Measurements from ENCODE around the gene ECE1.

ECE1 gene

DNA sequence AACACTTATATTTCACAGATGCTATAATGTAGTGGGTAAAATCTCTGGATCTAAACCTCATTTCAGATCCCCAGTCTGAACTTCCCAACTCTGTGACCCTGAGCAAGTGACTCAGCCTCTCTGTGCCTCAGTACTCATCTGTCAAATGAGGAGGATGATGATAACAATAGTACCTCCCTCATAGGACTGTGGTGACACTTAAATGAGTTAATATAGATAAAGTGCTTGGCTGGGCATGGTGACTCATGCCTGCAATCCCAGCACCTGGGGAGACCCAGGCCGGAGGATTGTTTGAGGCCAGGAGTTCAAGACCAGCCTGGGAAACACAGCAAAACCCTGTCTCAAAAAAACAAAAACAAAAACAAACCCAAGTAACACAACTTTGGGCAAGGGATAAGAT lies 4.7 kb upstream of the ECE1 start:
- TF ChIP-seq, protein P1, sequence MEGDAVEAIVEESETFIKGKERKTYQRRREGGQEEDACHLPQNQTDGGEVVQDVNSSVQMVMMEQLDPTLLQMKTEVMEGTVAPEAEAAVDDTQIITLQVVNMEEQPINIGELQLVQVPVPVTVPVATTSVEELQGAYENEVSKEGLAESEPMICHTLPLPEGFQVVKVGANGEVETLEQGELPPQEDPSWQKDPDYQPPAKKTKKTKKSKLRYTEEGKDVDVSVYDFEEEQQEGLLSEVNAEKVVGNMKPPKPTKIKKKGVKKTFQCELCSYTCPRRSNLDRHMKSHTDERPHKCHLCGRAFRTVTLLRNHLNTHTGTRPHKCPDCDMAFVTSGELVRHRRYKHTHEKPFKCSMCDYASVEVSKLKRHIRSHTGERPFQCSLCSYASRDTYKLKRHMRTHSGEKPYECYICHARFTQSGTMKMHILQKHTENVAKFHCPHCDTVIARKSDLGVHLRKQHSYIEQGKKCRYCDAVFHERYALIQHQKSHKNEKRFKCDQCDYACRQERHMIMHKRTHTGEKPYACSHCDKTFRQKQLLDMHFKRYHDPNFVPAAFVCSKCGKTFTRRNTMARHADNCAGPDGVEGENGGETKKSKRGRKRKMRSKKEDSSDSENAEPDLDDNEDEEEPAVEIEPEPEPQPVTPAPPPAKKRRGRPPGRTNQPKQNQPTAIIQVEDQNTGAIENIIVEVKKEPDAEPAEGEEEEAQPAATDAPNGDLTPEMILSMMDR (IDR thresholded peaks at IDR 0.05; ENCODE audit: insufficient read depth, low read length, poor library complexity, severe bottlenecking), result no peak
- TF ChIP-seq EZH2phosphoT487 (conservative IDR thresholded peaks at IDR 0.05; ENCODE audit: low read length), result no peak
- H3F3A ChIP-seq (ENCODE audit: insufficient read depth), result peaks cover 58% of the 10 kb centered on the region
- no peak overlapping the region for H2AFZ ChIP-seq (ENCODE audit: low read depth, low read length, severe bottlenecking)
- no peaks in the 10 kb centered on the region for H3K27me3 ChIP-seq (ENCODE audit: low read length)
- H3K36me3 ChIP-seq (ENCODE audit: low read length), result no peaks in the 10 kb centered on the region
- peak overlapping the region; percentile 80 for H3K4me2 ChIP-seq (ENCODE audit: low read depth, low read length, poor library complexity, severe bottlenecking)
- peak overlapping the region; percentile 97 for H3K27ac ChIP-seq (ENCODE audit: low read depth, low read length)
- H3K79me2 ChIP-seq (ENCODE audit: insufficient read depth, low read length), result peaks cover 45% of the 10 kb centered on the region
- H3K9me3 ChIP-seq (ENCODE audit: insufficient read depth, low read length), result no peaks in the 10 kb centered on the region
- peak overlapping the region; percentile 39 for H3K4me3 ChIP-seq (ENCODE audit: insufficient read depth, low read length, poor library complexity, severe bottlenecking)
- no peaks in the 10 kb centered on the region for H4K20me1 ChIP-seq (ENCODE audit: low read depth, low read length)
- no peaks in the 10 kb centered on the region for H3K9me2 ChIP-seq (replicated peaks; ENCODE audit: insufficient read depth, low read length)
- H3K9ac ChIP-seq (ENCODE audit: low read length), result peak overlapping the region; percentile 48

DNA sequence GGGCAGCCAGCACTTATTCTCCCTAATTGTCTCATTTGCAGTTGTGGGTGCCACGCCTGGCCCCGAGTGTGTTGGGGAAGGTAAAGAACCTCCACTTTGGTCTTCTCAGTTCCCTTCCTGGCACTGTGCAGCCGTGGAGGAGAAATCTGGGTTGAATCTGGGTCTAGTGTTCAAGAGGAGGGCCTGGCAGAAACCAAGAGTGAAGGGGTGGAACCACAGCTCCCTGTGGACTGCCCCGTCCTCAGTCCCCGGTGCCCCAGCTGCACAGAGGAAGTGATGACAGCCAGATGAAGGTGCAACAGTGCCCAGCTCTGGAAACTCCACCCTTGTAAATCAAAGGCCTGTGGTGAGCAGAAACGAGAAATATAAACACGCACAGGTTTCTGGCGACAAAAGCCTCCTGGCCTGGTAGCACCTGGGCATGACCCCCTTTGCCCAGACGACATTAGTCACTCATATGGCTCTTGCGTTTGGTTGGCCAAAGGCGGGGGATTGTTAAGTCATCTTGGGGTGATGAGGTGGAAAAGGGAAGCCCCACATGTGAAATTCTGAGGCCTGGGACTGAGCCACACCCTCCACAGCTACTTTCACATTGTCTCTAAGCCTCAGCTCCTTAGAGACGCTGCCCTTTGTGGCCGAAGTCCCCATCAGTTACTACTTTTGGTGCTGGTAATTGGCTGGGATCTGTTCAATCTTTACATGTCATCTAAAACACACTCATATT lies 4.2 kb upstream of the ECE1 start:
- Histone ChIP-seq H3F3A (ENCODE audit: insufficient read depth) (peaks cover 56% of the 10 kb centered on the region), H3K79me2 (ENCODE audit: insufficient read depth, low read length) (peaks cover 43% of the 10 kb centered on the region), H3K9me2 (replicated peaks; ENCODE audit: insufficient read depth, low read length) (no peaks in the 10 kb centered on the region), H3K4me3 (ENCODE audit: insufficient read depth, low read length, poor library complexity, severe bottlenecking) (peak overlapping the region; percentile 53), H3K4me2 (ENCODE audit: low read depth, low read length, poor library complexity, severe bottlenecking) (peak overlapping the region; percentile 80), H3K27ac (ENCODE audit: low read depth, low read length) (peak overlapping the region; percentile 97), H3K36me3 (ENCODE audit: low read length) (no peaks in the 10 kb centered on the region), H4K20me1 (ENCODE audit: low read depth, low read length) (no peaks in the 10 kb centered on the region), H2AFZ (ENCODE audit: low read depth, low read length, severe bottlenecking) (no peak overlapping the region), H3K9ac (ENCODE audit: low read length) (peak overlapping the region; percentile 73), H3K9me3 (ENCODE audit: insufficient read depth, low read length) (no peaks in the 10 kb centered on the region), H3K27me3 (ENCODE audit: low read length) (no peaks in the 10 kb centered on the region)
- TF ChIP-seq, protein P1 (IDR thresholded peaks at IDR 0.05; ENCODE audit: insufficient read depth, low read length, poor library complexity, severe bottlenecking), result no peak
- no peak for TF ChIP-seq EZH2phosphoT487 (conservative IDR thresholded peaks at IDR 0.05; ENCODE audit: low read length)

DNA sequence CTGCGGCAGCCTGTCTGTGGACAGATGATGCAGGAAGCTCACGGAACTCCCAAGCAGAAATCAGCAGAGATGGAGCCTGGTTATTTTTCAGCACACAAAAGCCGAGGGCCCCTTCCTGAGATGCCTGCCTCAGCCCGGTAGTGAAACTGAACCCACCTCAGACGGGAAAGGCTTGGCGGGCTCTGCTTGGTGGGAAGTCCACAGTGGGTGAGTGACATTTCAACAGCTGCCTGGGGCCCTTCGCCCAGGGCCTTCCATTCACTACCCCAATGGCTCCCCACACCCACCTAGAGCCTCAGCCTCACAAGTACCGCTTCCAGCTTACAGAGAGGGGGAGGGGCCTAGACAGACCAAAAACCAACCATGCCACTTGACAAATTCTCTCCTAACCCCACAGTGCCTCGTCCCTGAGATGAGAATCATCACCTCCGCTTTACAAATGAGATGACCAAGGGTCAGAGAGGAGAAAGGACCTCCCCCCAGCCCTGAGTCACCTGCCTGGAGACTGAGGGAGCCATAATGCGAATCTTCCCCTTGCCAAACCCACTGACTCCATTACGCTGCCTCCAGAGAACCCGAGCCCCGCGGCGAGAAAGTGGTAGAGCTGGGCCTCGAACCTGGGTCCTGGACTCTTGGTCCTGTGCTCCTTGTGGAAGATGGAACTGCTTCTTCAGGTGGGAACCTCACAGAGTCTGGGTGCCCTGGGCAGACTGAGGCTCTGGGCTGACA lies 3.4 kb upstream of the ECE1 start:
- Histone ChIP-seq H2AFZ (ENCODE audit: low read depth, low read length, severe bottlenecking) (no peak overlapping the region), H3K9ac (ENCODE audit: low read length) (peak overlapping the region; percentile 73), H3K36me3 (ENCODE audit: low read length) (no peaks in the 10 kb centered on the region), H4K20me1 (ENCODE audit: low read depth, low read length) (no peaks in the 10 kb centered on the region), H3K9me3 (ENCODE audit: insufficient read depth, low read length) (no peaks in the 10 kb centered on the region), H3K27me3 (ENCODE audit: low read length) (no peaks in the 10 kb centered on the region), H3K9me2 (replicated peaks; ENCODE audit: insufficient read depth, low read length) (no peaks in the 10 kb centered on the region), H3K4me2 (ENCODE audit: low read depth, low read length, poor library complexity, severe bottlenecking) (peak overlapping the region; percentile 80), H3F3A (ENCODE audit: insufficient read depth) (peaks cover 64% of the 10 kb centered on the region), H3K4me3 (ENCODE audit: insufficient read depth, low read length, poor library complexity, severe bottlenecking) (peak overlapping the region; percentile 53), H3K79me2 (ENCODE audit: insufficient read depth, low read length) (peaks cover 35% of the 10 kb centered on the region), H3K27ac (ENCODE audit: low read depth, low read length) (peak overlapping the region; percentile 97)
- TF ChIP-seq, protein P1 (IDR thresholded peaks at IDR 0.05; ENCODE audit: insufficient read depth, low read length, poor library complexity, severe bottlenecking), result no peak
- no peak for TF ChIP-seq EZH2phosphoT487 (conservative IDR thresholded peaks at IDR 0.05; ENCODE audit: low read length)

Data from SU-DHL-6 (cell line).